ENCODE results near the gene BANF1. TPM values are rescaled to one million over a fixed set of nuclear protein-coding genes. Genes with fewer than 3 reads are reported as not detected.

The BANF1 gene
- total RNA-seq, 1 experiment from 2014 or later = 355 TPM

DNA sequence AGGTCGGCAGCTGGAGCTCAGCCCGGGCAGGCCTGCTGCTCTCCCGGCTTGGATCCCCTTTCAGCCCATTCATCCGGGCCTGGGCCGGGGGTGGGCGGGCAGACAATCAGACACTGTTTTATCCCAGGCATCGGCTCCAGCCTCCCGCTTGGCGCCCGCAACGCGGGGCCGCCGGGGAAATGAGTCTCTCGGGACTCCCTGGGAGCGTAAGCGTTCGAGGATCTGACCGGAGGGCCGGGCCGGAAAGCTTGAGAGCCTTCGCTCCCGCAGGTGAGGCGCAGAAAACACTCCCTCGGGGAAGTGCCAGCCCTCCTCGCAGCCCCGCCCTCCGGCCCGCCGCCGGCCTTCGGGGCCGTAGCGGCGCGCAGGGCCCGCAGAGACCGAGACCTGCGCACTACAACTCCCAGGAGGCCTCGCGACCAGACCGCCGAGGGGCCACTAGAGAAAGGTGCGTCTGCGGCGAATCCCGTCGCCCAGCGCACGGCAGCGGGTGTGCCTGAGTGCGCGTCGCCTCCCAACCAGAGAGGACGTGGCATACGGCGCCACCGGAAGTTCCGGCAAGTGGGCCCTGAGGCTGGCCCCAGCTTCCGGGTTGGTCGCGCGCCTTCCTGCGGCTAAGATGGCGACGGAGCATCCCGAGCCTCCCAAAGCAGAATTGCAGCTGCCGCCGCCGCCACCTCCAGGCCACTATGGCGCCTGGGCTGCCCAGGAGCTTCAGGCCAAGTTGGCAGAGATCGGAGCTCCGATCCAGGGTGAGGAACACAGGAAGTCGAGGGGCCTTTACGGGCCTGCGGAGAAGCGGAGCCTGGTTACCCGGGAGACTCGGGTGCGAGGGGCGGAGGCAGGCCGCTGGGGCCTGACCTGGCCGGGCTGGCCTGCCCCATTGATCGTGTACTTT lies 49.7 kb downstream of the BANF1 start, which contains the start of gene SF3B2:
SF3B2 (plus strand) TSS at position 599 of the 898 bp plus-strand sequence; CDS start at position 620, 21 bp downstream.
- peak; percentile 99 for DNase-seq (ENCODE audit: low spot score)
- in situ Hi-C loops (cut with HindIII; ENCODE audit: low sequenced_read_pairs) = no loop called here

- DNase-seq (ENCODE audit: low spot score) = no peak
- in situ Hi-C loops (cut with HindIII; ENCODE audit: low sequenced_read_pairs) = no loop called here
These were observed 50.3 kb downstream of the BANF1 start for GRCh38 chr11:66052664-66052982.

Other genes with a start within 250 kb of the BANF1 start
- gene AP5B1, start 221.5 kb upstream of the BANF1 start, total RNA-seq (2014; rRNA removed; shearing (Covaris generic)) = 15.7 and 20.6 TPM in 2 replicates
- not detected in 2 replicates for gene OVOL1, start 215.4 kb upstream of the BANF1 start, total RNA-seq (2014; rRNA removed; shearing (Covaris generic))
- not detected in 2 replicates for gene SNX32, start 168.5 kb upstream of the BANF1 start, total RNA-seq (2014; rRNA removed; shearing (Covaris generic))
- 1,273 and 1,592 TPM in 2 replicates for gene CFL1, start 144.3 kb upstream of the BANF1 start, total RNA-seq (2014; rRNA removed; shearing (Covaris generic))
- gene MUS81, start 142.1 kb upstream of the BANF1 start, total RNA-seq (2014; rRNA removed; shearing (Covaris generic)) = 61.8 and 70.4 TPM in 2 replicates
- 35.8 and 38.2 TPM in 2 replicates for gene EFEMP2, start 129.7 kb upstream of the BANF1 start, total RNA-seq (2014; rRNA removed; shearing (Covaris generic))
- not detected in 2 replicates for gene CTSW, start 122.7 kb upstream of the BANF1 start, total RNA-seq (2014; rRNA removed; shearing (Covaris generic))
- gene FIBP, start 114.0 kb upstream of the BANF1 start, total RNA-seq (2014; rRNA removed; shearing (Covaris generic)) = 79.3 and 89.3 TPM in 2 replicates
- gene CCDC85B, start 111.8 kb upstream of the BANF1 start, total RNA-seq (2014; rRNA removed; shearing (Covaris generic)) = 180 and 212 TPM in 2 replicates
- gene FOSL1, start 102.1 kb upstream of the BANF1 start, total RNA-seq (2014; rRNA removed; shearing (Covaris generic)) = 23.6 and 30.8 TPM in 2 replicates
- gene C11orf68, start 83.4 kb upstream of the BANF1 start, total RNA-seq (2014; rRNA removed; shearing (Covaris generic)) = 14.2 and 17.2 TPM in 2 replicates
- gene DRAP1, start 83.1 kb upstream of the BANF1 start, total RNA-seq (2014; rRNA removed; shearing (Covaris generic)) = 174 and 179 TPM in 2 replicates
- gene TSGA10IP, start 57.0 kb upstream of the BANF1 start, total RNA-seq (2014; rRNA removed; shearing (Covaris generic)) = not detected in 2 replicates
- gene SART1, start 40.8 kb upstream of the BANF1 start, total RNA-seq (2014; rRNA removed; shearing (Covaris generic)) = 49.0 and 73.1 TPM in 2 replicates
- gene EIF1AD, start 346 bp upstream of the BANF1 start, total RNA-seq (2014; rRNA removed; shearing (Covaris generic)) = 15.6 and 29.9 TPM in 2 replicates
- not detected in 2 replicates for gene CST6, start 9.5 kb downstream of the BANF1 start, total RNA-seq (2014; rRNA removed; shearing (Covaris generic))
- not detected in 2 replicates for gene CATSPER1, start 24.0 kb downstream of the BANF1 start, total RNA-seq (2014; rRNA removed; shearing (Covaris generic))
- gene GAL3ST3, start 46.7 kb downstream of the BANF1 start, total RNA-seq (2014; rRNA removed; shearing (Covaris generic)) = not detected in 2 replicates
- 264 TPM in 2 replicates for gene SF3B2, start 49.9 kb downstream of the BANF1 start, total RNA-seq (2014; rRNA removed; shearing (Covaris generic))
- gene PACS1, start 67.8 kb downstream of the BANF1 start, total RNA-seq (2014; rRNA removed; shearing (Covaris generic)) = 10.5 and 23.2 TPM in 2 replicates

All from G401 (cell line).